OCI-LY7 (cell line): Measurements from ENCODE around the gene PPIL1.

ENCODE experiments used
- CTCF ChIP-seq: fragments of 200-600 bp; sonication (generic); conservative IDR thresholded peaks from 2 replicates; pipeline ENCODE4 v1.5.1; 2014; ENCODE audit warnings: mild to moderate bottlenecking, antibody characterized with exemption, low read length, moderate library complexity, mixed read lengths
- EZH2phosphoT487 ChIP-seq: fragments of 200-600 bp; sonication (generic); IDR thresholded peaks from 2 replicates; pipeline ENCODE4 v1.6.1; 2018; ENCODE audit warnings: low read depth, borderline replicate concordance, mild to moderate bottlenecking, mixed run types, antibody characterized with exemption, low read length, moderate library complexity, mixed read lengths

GRCh38 chr6:36850021-36850420 lies 24.6 kb downstream of the PPIL1 start:
- TF ChIP-seq CTCF = no peak
- TF ChIP-seq EZH2phosphoT487 = no peak
